Testis (tissue), 3 donors: ENCODE measurements around the gene DYNLT3. TPM values are rescaled to one million over a fixed set of nuclear protein-coding genes. Genes with fewer than 3 reads are reported as not detected.
A peak's percentile ranks its signal among the peaks of the same experiment; 100 is the strongest.

ENCODE experiments used
- DNase-seq: peaks from one replicate; pipeline ENCODE4 v3.0.0-alpha.2; 2019
- H3K27ac ChIP-seq, 2 donors: fragments of 200-600 bp; sonication (generic); one replicate each; pipeline ENCODE4 v1.5.1; 2019
- H3K27me3 ChIP-seq: fragments of 200-600 bp; sonication (generic); one replicate; pipeline ENCODE4 v1.5.1; 2019
- H3K36me3 ChIP-seq: fragments of 200-600 bp; sonication (generic); one replicate; pipeline ENCODE4 v1.5.1; 2017; ENCODE audit warnings: low read depth; ENCODE audit errors: missing control alignments
- H3K4me1 ChIP-seq: fragments of 200-600 bp; sonication (generic); one replicate; pipeline ENCODE4 v1.5.1; 2019
- H3K4me3 ChIP-seq, 2 donors: fragments of 200-600 bp; sonication (generic); one replicate each; pipeline ENCODE4 v1.5.1; 2017 to 2019
- H3K9me3 ChIP-seq: fragments of 200-600 bp; sonication (generic); one replicate; pipeline ENCODE4 v1.5.1; 2017
- CTCF ChIP-seq, 3 experiments: fragments of 450-650 bp in 2 of 3; fragments of 200-600 bp in 1 of 3; sonication (generic) in 1 of 3; IDR thresholded peaks; one replicate each; pipeline ENCODE4 v1.5.1; 2016 to 2019; ENCODE audit warnings: antibody characterized with exemption in 3 of 3, mild to moderate bottlenecking in 2 of 3, moderate library complexity in 1 of 3
- POLR2A ChIP-seq: fragments of 450-650 bp; IDR thresholded peaks from one replicate; pipeline ENCODE4 v1.6.1; 2017; ENCODE audit warnings: antibody characterized with exemption, mild to moderate bottlenecking, moderate library complexity
- WGBS, 2 donors: methylation state at CpG; one replicate each; pipeline ENCODE4 v1.1.5; 2018; 5-methylcytosine and 5-hydroxymethylcytosine counted together
- intact Hi-C: fragments of 100-400 bp; cut with DNase I; formaldehyde crosslinking; loops from one replicate; pipeline ENCODE4 v1.15.1; 2023; ENCODE audit warnings: low total_unique reads
- polyA plus RNA-seq: library from polyadenylated mRNA; stranded (reverse); fragments of 350-450 nt; fragmentation: Illumina TruSeq; extraction: RNeasy Lipid Tissue Mini Kit (QIAGEN cat#74804); gene quantifications from one replicate; pipeline ENCODE4 v1.2.3, GENCODE V29; 2014; ENCODE audit warnings: low read depth, low replicate concordance; ENCODE audit not compliant: insufficient read depth
- total RNA-seq, 2 donors: library from RNA; depleted of rRNA; stranded (reverse); fragments of >200 nt; gene quantifications; one replicate each; pipeline ENCODE4 v1.2.3, GENCODE V29; 2016

DYNLT3 gene
- total and polyA plus RNA-seq, 3 donors from 2014 or later = 11.1 to 20.1 (median 11.7) TPM

GRCh38 chrX:37847733-37848197 lies 394 bp upstream of the DYNLT3 start:
- Histone ChIP-seq H3K27ac (peak overlapping the region; percentile 84 to 88), H3K36me3 (no peaks in the 10 kb centered on the region), H3K9me3 (no peaks in the 10 kb centered on the region), H3K27me3 (no peaks in the 10 kb centered on the region), H3K4me1 (no peaks in the 10 kb centered on the region), H3K4me3 (peak overlapping the region; percentile 71 to 84)
- TF ChIP-seq CTCF (IDR thresholded peaks at IDR 0.05) = no peak
- no peak for TF ChIP-seq POLR2A
- 4 to 36% methylated on average over 1 to 5 of the region's 5 CpGs for WGBS, 2 donors
- DNase-seq = no peak
- intact Hi-C loops = loop anchor here (10.0 kb wide), 1 partner anchor 327 kb away; no protein-coding TSS in a partner anchor

- WGBS, 2 donors = 10 to 20% methylated on average over 1 of the region's 1 CpG
- peak overlapping the region in 1 of 2 donors; percentile 84 for H3K27ac ChIP-seq
- no peaks in the 10 kb centered on the region for H3K4me1 ChIP-seq
- H3K9me3 ChIP-seq = no peaks in the 10 kb centered on the region
- intact Hi-C loops = loop anchor here (10.0 kb wide), 1 partner anchor 328 kb away; no protein-coding TSS in a partner anchor
- H3K27me3 ChIP-seq = no peaks in the 10 kb centered on the region
- no peak for DNase-seq
- peak overlapping the region; percentile 71 to 84 for H3K4me3 ChIP-seq
- TF ChIP-seq POLR2A = no peak
- TF ChIP-seq CTCF (IDR thresholded peaks at IDR 0.05) = no peak
- no peaks in the 10 kb centered on the region for H3K36me3 ChIP-seq
Measured at GRCh38 chrX:37846558-37846933, 825 bp downstream of the DYNLT3 start.

GRCh38 chrX:37846141-37846540 lies 1.2 kb downstream of the DYNLT3 start:
- intact Hi-C loops = loop anchor here (10.0 kb wide), 1 partner anchor 329 kb away; no protein-coding TSS in a partner anchor
- H3K4me3 ChIP-seq = no peak overlapping the region
- no peaks in the 10 kb centered on the region for H3K9me3 ChIP-seq
- H3K36me3 ChIP-seq = no peaks in the 10 kb centered on the region
- TF ChIP-seq CTCF (IDR thresholded peaks at IDR 0.05) (no peak), POLR2A (no peak)
- H3K27ac ChIP-seq = no peak overlapping the region
- no peaks in the 10 kb centered on the region for H3K27me3 ChIP-seq
- no peaks in the 10 kb centered on the region for H3K4me1 ChIP-seq
- no peak for DNase-seq
- WGBS, 2 donors = 55 to 76% methylated on average over 3 of the region's 3 CpGs

GRCh38 chrX:37844622-37845021 lies 2.7 kb downstream of the DYNLT3 start:
- intact Hi-C loops = loop anchor here (10.0 kb wide), 1 partner anchor 330 kb away; no protein-coding TSS in a partner anchor
- no peak for TF ChIP-seq POLR2A

GRCh38 chrX:37840931-37841330 lies 6.4 kb downstream of the DYNLT3 start:
- 96% methylated on average over 3 of the region's 3 CpGs for WGBS, 2 donors
- intact Hi-C loops = loop anchor here (10.0 kb wide), 1 partner anchor 334 kb away; no protein-coding TSS in a partner anchor
- Histone ChIP-seq H3K27ac (no peak overlapping the region), H3K9me3 (no peaks in the 10 kb centered on the region), H3K27me3 (no peaks in the 10 kb centered on the region), H3K4me3 (no peak overlapping the region), H3K36me3 (no peaks in the 10 kb centered on the region), H3K4me1 (no peaks in the 10 kb centered on the region)
- TF ChIP-seq CTCF (IDR thresholded peaks at IDR 0.05) (no peak), POLR2A (no peak)
- no peak for DNase-seq

More at GRCh38 chrX:37844622-37845021, 2.7 kb downstream of the DYNLT3 start:
- H3K4me3 ChIP-seq = no peak overlapping the region
- no peaks in the 10 kb centered on the region for H3K4me1 ChIP-seq
- H3K27ac ChIP-seq = no peak overlapping the region
- no peaks in the 10 kb centered on the region for H3K36me3 ChIP-seq
- no peaks in the 10 kb centered on the region for H3K9me3 ChIP-seq
- no peak for DNase-seq
- no peaks in the 10 kb centered on the region for H3K27me3 ChIP-seq
